KMS-11 (cell line): Measurements from ENCODE around the gene ASB4.

ENCODE experiments used
- H2AFZ ChIP-seq: fragments of 200-600 bp; sonication (generic); 2 replicates; pipeline ENCODE4 v1.6.1; 2016; ENCODE audit warnings: antibody characterized with exemption, mixed run types, low read depth
- H3K27ac ChIP-seq: fragments of 200-600 bp; sonication (generic); 2 replicates; pipeline ENCODE4 v1.6.1; 2016; ENCODE audit warnings: mild to moderate bottlenecking, mixed run types
- H3K27me3 ChIP-seq: fragments of 200-600 bp; sonication (generic); 2 replicates; pipeline ENCODE4 v1.6.1; 2017; ENCODE audit warnings: mild to moderate bottlenecking, low read depth, mixed run types, moderate library complexity; ENCODE audit not compliant: insufficient read depth
- H3K36me3 ChIP-seq: fragments of 200-600 bp; sonication (generic); 2 replicates; pipeline ENCODE4 v1.6.1; 2017; ENCODE audit warnings: mild to moderate bottlenecking, mixed run types; ENCODE audit not compliant: insufficient read depth
- H3K4me1 ChIP-seq: fragments of 200-600 bp; sonication (generic); 2 replicates; pipeline ENCODE4 v1.6.1; 2016; ENCODE audit warnings: mild to moderate bottlenecking, low read depth, mixed run types; ENCODE audit not compliant: poor library complexity, severe bottlenecking
- H3K4me2 ChIP-seq: fragments of 200-600 bp; sonication (generic); 2 replicates; pipeline ENCODE4 v1.7.0; 2016; ENCODE audit warnings: mild to moderate bottlenecking, mixed run types
- H3K4me3 ChIP-seq: fragments of 200-600 bp; sonication (generic); IDR thresholded peaks from 2 replicates; pipeline ENCODE4 v1.6.1; 2017; ENCODE audit warnings: low read depth, low read length, mixed read lengths; ENCODE audit not compliant: insufficient read depth
- H3K79me2 ChIP-seq: fragments of 200-600 bp; sonication (generic); 2 replicates; pipeline ENCODE4 v1.6.1; 2016; ENCODE audit warnings: low read depth, mixed run types; ENCODE audit not compliant: insufficient read depth
- H3K9ac ChIP-seq: fragments of 200-600 bp; sonication (generic); 2 replicates; pipeline ENCODE4 v1.6.1; 2016; ENCODE audit warnings: mild to moderate bottlenecking, mixed run types
- H4K20me1 ChIP-seq: fragments of 200-600 bp; sonication (generic); 2 replicates; pipeline ENCODE4 v1.6.1; 2016; ENCODE audit warnings: mild to moderate bottlenecking, mixed run types; ENCODE audit not compliant: insufficient read depth
- CTCF ChIP-seq: fragments of 200-600 bp; sonication (generic); conservative IDR thresholded peaks from 2 replicates; pipeline ENCODE4 v1.6.1; 2017; ENCODE audit warnings: low read depth, mild to moderate bottlenecking, antibody characterized with exemption, low read length, moderate library complexity, mixed read lengths

Gene ASB4

GRCh38 chr7:95553939-95554338 is 68.2 kb downstream of the ASB4 start:
- Histone ChIP-seq H3K9ac (no peak overlapping the region), H3K4me3 (no peak overlapping the region), H3K27me3 (no peaks in the 10 kb centered on the region), H3K36me3 (no peaks in the 10 kb centered on the region), H2AFZ (no peak overlapping the region), H3K4me1 (no peaks in the 10 kb centered on the region), H3K27ac (no peak overlapping the region), H3K4me2 (no peak overlapping the region), H3K79me2 (no peaks in the 10 kb centered on the region), H4K20me1 (no peaks in the 10 kb centered on the region)
- no peak for TF ChIP-seq CTCF

GRCh38 chr7:95556777-95557176 is 71.0 kb downstream of the ASB4 start:
- TF ChIP-seq CTCF, result no peak
- Histone ChIP-seq H3K4me3 (no peak overlapping the region), H3K79me2 (no peaks in the 10 kb centered on the region), H3K27ac (no peak overlapping the region), H2AFZ (no peak overlapping the region), H4K20me1 (no peaks in the 10 kb centered on the region), H3K9ac (no peak overlapping the region), H3K4me1 (no peaks in the 10 kb centered on the region), H3K27me3 (no peaks in the 10 kb centered on the region), H3K36me3 (no peaks in the 10 kb centered on the region), H3K4me2 (no peak overlapping the region)

GRCh38 chr7:95558864-95559263 is 73.1 kb downstream of the ASB4 start:
- H3K9ac ChIP-seq, result no peak overlapping the region
- no peaks in the 10 kb centered on the region for H3K36me3 ChIP-seq
- H3K27ac ChIP-seq, result no peak overlapping the region
- H3K4me3 ChIP-seq, result no peak overlapping the region
- no peak overlapping the region for H2AFZ ChIP-seq
- H3K4me2 ChIP-seq, result no peak overlapping the region
- H4K20me1 ChIP-seq, result no peaks in the 10 kb centered on the region
- TF ChIP-seq CTCF, result no peak
- H3K79me2 ChIP-seq, result no peaks in the 10 kb centered on the region
- H3K27me3 ChIP-seq, result no peaks in the 10 kb centered on the region
- no peaks in the 10 kb centered on the region for H3K4me1 ChIP-seq

GRCh38 chr7:95560674-95561073 is 74.9 kb downstream of the ASB4 start:
- H3K79me2 ChIP-seq, result no peaks in the 10 kb centered on the region
- H3K9ac ChIP-seq, result no peak overlapping the region
- H3K4me1 ChIP-seq, result no peaks in the 10 kb centered on the region
- no peak overlapping the region for H3K27ac ChIP-seq
- no peak for TF ChIP-seq CTCF
- H3K36me3 ChIP-seq, result no peaks in the 10 kb centered on the region
- H3K4me2 ChIP-seq, result no peak overlapping the region
- no peaks in the 10 kb centered on the region for H3K27me3 ChIP-seq
- no peak overlapping the region for H3K4me3 ChIP-seq
- H2AFZ ChIP-seq, result no peak overlapping the region
- no peaks in the 10 kb centered on the region for H4K20me1 ChIP-seq

GRCh38 chr7:95569720-95570119 is 84.0 kb downstream of the ASB4 start:
- no peaks in the 10 kb centered on the region for H4K20me1 ChIP-seq
- no peak overlapping the region for H3K4me2 ChIP-seq
- H3K27me3 ChIP-seq, result no peaks in the 10 kb centered on the region
- no peaks in the 10 kb centered on the region for H3K36me3 ChIP-seq
- H3K27ac ChIP-seq, result no peak overlapping the region
- H3K79me2 ChIP-seq, result no peaks in the 10 kb centered on the region
- H3K9ac ChIP-seq, result no peak overlapping the region
- H3K4me1 ChIP-seq, result no peaks in the 10 kb centered on the region
- H2AFZ ChIP-seq, result no peak overlapping the region
- no peak for TF ChIP-seq CTCF
- no peak overlapping the region for H3K4me3 ChIP-seq
